ENCODE results near the gene PIP4P1.

GRCh38 chr14:20435582-20436362, 25.5 kb downstream of the PIP4P1 start, which contains the start of gene KLHL33:
- TF ChIP-seq EZH2 (IDR thresholded peaks at IDR 0.05; ENCODE audit: borderline replicate concordance, low read length) (no peak), CTCF (conservative IDR thresholded peaks at IDR 0.05 in 1 of 2, IDR thresholded peaks at IDR 0.05 in 1 of 2; ENCODE audit: extremely low read depth in 1 of 2, insufficient read depth in 1 of 2, low read depth in 1 of 2, low read length in 2 of 2) (no peak)

Data from mammary epithelial cell (primary cell).